Erythroblast (primary cell): ENCODE data around the gene KCNK10.

Source experiments
- GATA1 ChIP-seq: IDR thresholded peaks from 2 replicates; pipeline ENCODE4 v1.6.1; 2011; ENCODE audit warnings: low read depth, mild to moderate bottlenecking, control low read depth, low read length, moderate library complexity
- POLR2A ChIP-seq: IDR thresholded peaks from 2 replicates; pipeline ENCODE4 v1.6.1; 2011; ENCODE audit warnings: mild to moderate bottlenecking, low read length

GRCh38 chr14:88142997-88143396 lies 180.1 kb downstream of the KCNK10 start:
- TF ChIP-seq POLR2A, result no peak
- TF ChIP-seq GATA1, result no peak
